HEK293 (cell line): Measurements from ENCODE around the gene MOGAT3.

ENCODE experiments used
- CTCF ChIA-PET: fragments of 350-600 bp; formaldehyde crosslinking; extraction: SDS; loops from one replicate; lab custom pipeline; 2021; ENCODE audit warnings: antibody characterized with exemption; lab: Yijun Ruan, JAX
- POLR2A ChIA-PET: fragments of 300-600 bp; formaldehyde crosslinking; extraction: SDS; loops from one replicate; lab custom pipeline; 2020; ENCODE audit warnings: antibody characterized with exemption, inconsistent platforms; lab: Yijun Ruan, JAX
- H3K27ac ChIP-seq: fragments of 200-500 bp; sonication (Bioruptor generic); 2 replicates; pipeline ENCODE4 v1.5.1; 2014; ENCODE audit warnings: low read depth, low read length, control low read depth, inconsistent platforms; ENCODE audit errors: extremely low read depth
- H3K36me3 ChIP-seq, 2 experiments: fragments of 200-500 bp in 1 of 2; sonication (Bioruptor generic) in 1 of 2; 1 replicate in 1 of 2; 2 replicates in 1 of 2; pipeline ENCODE4 v1.5.1; 2014 to 2017; ENCODE audit warnings: inconsistent platforms in 2 of 2, low read length in 2 of 2; ENCODE audit not compliant: control insufficient read depth in 2 of 2, insufficient read depth in 1 of 2
- H3K4me1 ChIP-seq: fragments of 200-500 bp; sonication (Bioruptor generic); 2 replicates; pipeline ENCODE4 v1.5.1; 2014; ENCODE audit warnings: mild to moderate bottlenecking, low read length, inconsistent platforms; ENCODE audit not compliant: control insufficient read depth, insufficient read depth
- H3K4me3 ChIP-seq: 2 replicates; pipeline ENCODE4 v1.5.1; 2011; ENCODE audit warnings: low read depth, mild to moderate bottlenecking, control low read depth, low read length, moderate library complexity
- H3K9me3 ChIP-seq: fragments of 200-500 bp; sonication (Bioruptor generic); 2 replicates; pipeline ENCODE4 v1.5.1; 2014; ENCODE audit warnings: low read depth, low read length, inconsistent platforms; ENCODE audit not compliant: control insufficient read depth, insufficient read depth
- GLI2 ChIP-seq: fragments of 450-650 bp; formaldehyde crosslinking; IDR thresholded peaks from 2 replicates; pipeline ENCODE4; 2017; ENCODE audit warnings: missing biosample characterization, missing genetic modification characterization, low read depth, borderline replicate concordance
- IKZF3 ChIP-seq: fragments of 450-650 bp; IDR thresholded peaks from 2 replicates; pipeline ENCODE4 v1.5.0; 2018; ENCODE audit warnings: missing biosample characterization, mild to moderate bottlenecking, missing genetic modification characterization, moderate library complexity
- KLF8 ChIP-seq: fragments of 450-650 bp; formaldehyde crosslinking; IDR thresholded peaks from 2 replicates; pipeline ENCODE4 v1.5.1; 2016; ENCODE audit warnings: missing biosample characterization, missing genetic modification characterization
- KLF9 ChIP-seq: fragments of 450-650 bp; formaldehyde crosslinking; IDR thresholded peaks from 2 replicates; pipeline ENCODE4 v1.5.1; 2016; ENCODE audit warnings: missing biosample characterization, missing genetic modification characterization, low read depth
- SALL2 ChIP-seq: fragments of 450-650 bp; formaldehyde crosslinking; IDR thresholded peaks from 2 replicates; pipeline ENCODE4 v1.5.0; 2017; ENCODE audit warnings: missing biosample characterization, mild to moderate bottlenecking, missing genetic modification characterization, borderline replicate concordance
- SP2 ChIP-seq: fragments of 450-650 bp; formaldehyde crosslinking; IDR thresholded peaks from 2 replicates; pipeline ENCODE4 v1.5.1; 2016; ENCODE audit warnings: missing biosample characterization, missing genetic modification characterization
- TRIM28 ChIP-seq: IDR thresholded peaks from 2 replicates; pipeline ENCODE4 v1.6.1; 2011; ENCODE audit warnings: low read length, control low read depth, borderline replicate concordance
- ZBTB17 ChIP-seq: fragments of 450-650 bp; formaldehyde crosslinking; IDR thresholded peaks from 2 replicates; pipeline ENCODE4 v1.5.1; 2016; ENCODE audit warnings: missing biosample characterization, missing genetic modification characterization
- ZFP37 ChIP-seq: fragments of 450-650 bp; formaldehyde crosslinking; IDR thresholded peaks from 2 replicates; pipeline ENCODE4 v1.5.1; 2016; ENCODE audit warnings: missing biosample characterization, missing genetic modification characterization
- ZIC2 ChIP-seq: fragments of 450-650 bp; formaldehyde crosslinking; IDR thresholded peaks from 2 replicates; pipeline ENCODE4 v1.5.1; 2016; ENCODE audit warnings: missing biosample characterization, missing genetic modification characterization
- ZNF121 ChIP-seq: fragments of 450-650 bp; formaldehyde crosslinking; IDR thresholded peaks from 2 replicates; pipeline ENCODE4 v1.5.1; 2016; ENCODE audit warnings: missing biosample characterization, missing genetic modification characterization
- ZNF140 ChIP-seq: fragments of 450-650 bp; formaldehyde crosslinking; IDR thresholded peaks from 2 replicates; pipeline ENCODE4 v1.5.1; 2016; ENCODE audit warnings: missing biosample characterization, missing genetic modification characterization
- ZNF155 ChIP-seq: fragments of 450-650 bp; formaldehyde crosslinking; IDR thresholded peaks from 2 replicates; pipeline ENCODE4 v1.5.1; 2016; ENCODE audit warnings: missing biosample characterization, missing genetic modification characterization
- ZNF16 ChIP-seq: fragments of 450-650 bp; formaldehyde crosslinking; IDR thresholded peaks from 2 replicates; pipeline ENCODE4 v1.5.1; 2016; ENCODE audit warnings: low read depth, missing biosample characterization, missing genetic modification characterization
- ZNF341 ChIP-seq: fragments of 450-650 bp; formaldehyde crosslinking; IDR thresholded peaks from 2 replicates; pipeline ENCODE4; 2016; ENCODE audit warnings: low read depth, missing biosample characterization, missing genetic modification characterization
- ZNF394 ChIP-seq: fragments of 450-650 bp; formaldehyde crosslinking; IDR thresholded peaks from 2 replicates; pipeline ENCODE4 v1.5.1; 2016; ENCODE audit warnings: missing biosample characterization, missing genetic modification characterization, mild to moderate bottlenecking, moderate library complexity, borderline replicate concordance
- ZNF404 ChIP-seq: fragments of 450-650 bp; formaldehyde crosslinking; IDR thresholded peaks from 2 replicates; pipeline ENCODE4 v1.5.1; 2017; ENCODE audit warnings: missing biosample characterization, missing genetic modification characterization
- ZNF561 ChIP-seq: fragments of 450-650 bp; IDR thresholded peaks from 2 replicates; pipeline ENCODE4 v1.5.1; 2018; ENCODE audit warnings: missing biosample characterization, missing genetic modification characterization, borderline replicate concordance
- ZNF571 ChIP-seq: fragments of 450-650 bp; formaldehyde crosslinking; IDR thresholded peaks from 2 replicates; pipeline ENCODE4 v1.5.0; 2017; ENCODE audit warnings: missing biosample characterization, missing genetic modification characterization
- ZNF585B ChIP-seq: fragments of 450-650 bp; formaldehyde crosslinking; IDR thresholded peaks from 2 replicates; pipeline ENCODE4 v1.5.1; 2016; ENCODE audit warnings: missing biosample characterization, missing genetic modification characterization
- ZNF600 ChIP-seq: fragments of 450-650 bp; formaldehyde crosslinking; IDR thresholded peaks from 2 replicates; pipeline ENCODE4 v1.5.1; 2016; ENCODE audit warnings: missing biosample characterization, missing genetic modification characterization
- ZNF623 ChIP-seq: fragments of 450-650 bp; formaldehyde crosslinking; IDR thresholded peaks from 2 replicates; pipeline ENCODE4 v1.5.1; 2016; ENCODE audit warnings: missing biosample characterization, missing genetic modification characterization
- ZNF658 ChIP-seq: fragments of 450-650 bp; formaldehyde crosslinking; IDR thresholded peaks from 2 replicates; pipeline ENCODE4; 2016; ENCODE audit warnings: missing biosample characterization, missing genetic modification characterization
- ZNF677 ChIP-seq: fragments of 450-650 bp; IDR thresholded peaks from 2 replicates; pipeline ENCODE4 v1.5.0; 2018; ENCODE audit warnings: missing biosample characterization, mild to moderate bottlenecking, missing genetic modification characterization, moderate library complexity
- ZNF701 ChIP-seq: fragments of 450-650 bp; formaldehyde crosslinking; IDR thresholded peaks from 2 replicates; pipeline ENCODE4 v1.5.1; 2016; ENCODE audit warnings: missing biosample characterization, missing genetic modification characterization
- ZSCAN5A ChIP-seq: fragments of 450-650 bp; formaldehyde crosslinking; IDR thresholded peaks from 2 replicates; pipeline ENCODE4 v1.5.1; 2016; ENCODE audit warnings: missing biosample characterization, missing genetic modification characterization
- TF ChIP-seq, protein P1 (sequence below): fragments of 450-650 bp; formaldehyde crosslinking; IDR thresholded peaks from 2 replicates; pipeline ENCODE4 v1.5.1; 2016; ENCODE audit warnings: missing biosample characterization, missing genetic modification characterization
- TF ChIP-seq, protein P2 (sequence below): fragments of 450-650 bp; IDR thresholded peaks from 2 replicates; pipeline ENCODE4 v1.5.1; 2018; ENCODE audit warnings: missing biosample characterization, missing genetic modification characterization
- TF ChIP-seq, protein P3 (sequence below): fragments of 450-650 bp; formaldehyde crosslinking; IDR thresholded peaks from 2 replicates; pipeline ENCODE4 v1.5.1; 2016; ENCODE audit warnings: missing biosample characterization, missing genetic modification characterization

The MOGAT3 gene

DNA sequence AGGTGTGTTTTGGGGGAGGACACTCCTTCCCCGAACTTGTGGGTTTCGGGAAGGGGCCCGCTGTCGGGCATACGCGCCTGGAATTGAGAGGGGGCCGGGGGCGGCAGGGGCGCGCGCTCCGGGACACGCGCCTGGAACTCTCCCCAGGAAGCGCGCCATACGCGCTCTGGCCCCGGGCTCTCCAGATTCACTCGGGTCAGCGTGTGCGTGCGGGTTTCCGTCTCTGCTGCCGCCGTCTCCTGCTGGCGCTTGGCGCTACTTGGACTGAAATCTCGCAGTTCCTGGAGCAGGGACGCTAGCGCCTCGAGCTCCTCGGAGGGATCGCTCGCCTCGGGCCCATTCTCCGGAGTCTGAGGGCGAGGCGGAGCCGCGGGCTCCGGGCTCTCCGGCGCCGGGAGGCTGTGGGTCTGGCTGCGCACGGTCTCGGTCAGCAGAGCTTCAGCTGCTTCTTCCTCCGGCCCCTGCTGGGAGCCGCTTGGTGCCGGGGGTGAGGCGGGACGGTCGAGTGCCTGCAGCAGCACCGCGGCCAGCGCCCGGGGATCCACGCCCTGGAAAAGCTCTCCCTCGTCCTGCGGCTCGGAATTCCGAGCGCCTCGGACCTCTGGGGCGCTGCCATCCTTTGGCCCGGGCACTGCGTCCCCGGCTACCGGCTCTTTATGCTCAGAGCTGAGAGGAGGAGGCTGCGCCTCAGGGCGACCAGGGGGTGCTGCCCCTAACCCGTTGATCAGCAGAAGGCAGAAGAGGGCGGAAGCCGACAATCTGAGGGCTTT lies 36.6 kb downstream of the MOGAT3 start (continued):
- TF ChIP-seq ZNF16 (tag by site-specific recombination) (no peak), ZNF121 (tag by site-specific recombination) (peak; percentile 24; the same call in 1 of the 2 replicates), ZNF571 (tag by site-specific recombination) (no peak), ZIC2 (tag by site-specific recombination) (peak; percentile 38; the same call in 1 of the 2 replicates), GLI2 (tag by site-specific recombination) (no peak), ZNF404 (tag by site-specific recombination) (no peak), ZNF341 (tag by site-specific recombination) (0 out of 2 replicates have a peak, but pooled peaks have one; percentile 9), TRIM28 (no peak), ZNF701 (no peak), ZNF677 (tag by site-specific recombination) (no peak), ZFP37 (no peak), KLF8 (tag by site-specific recombination) (0 out of 2 replicates have a peak, but pooled peaks have one; percentile 12), ZNF140 (tag by site-specific recombination) (no peak), SALL2 (tag by site-specific recombination) (no peak), KLF9 (no peak), ZNF561 (tag by site-specific recombination) (0 out of 2 replicates have a peak, but pooled peaks have one; percentile 5), ZNF155 (tag by site-specific recombination) (no peak), ZNF394 (tag by site-specific recombination) (no peak)

DNA sequence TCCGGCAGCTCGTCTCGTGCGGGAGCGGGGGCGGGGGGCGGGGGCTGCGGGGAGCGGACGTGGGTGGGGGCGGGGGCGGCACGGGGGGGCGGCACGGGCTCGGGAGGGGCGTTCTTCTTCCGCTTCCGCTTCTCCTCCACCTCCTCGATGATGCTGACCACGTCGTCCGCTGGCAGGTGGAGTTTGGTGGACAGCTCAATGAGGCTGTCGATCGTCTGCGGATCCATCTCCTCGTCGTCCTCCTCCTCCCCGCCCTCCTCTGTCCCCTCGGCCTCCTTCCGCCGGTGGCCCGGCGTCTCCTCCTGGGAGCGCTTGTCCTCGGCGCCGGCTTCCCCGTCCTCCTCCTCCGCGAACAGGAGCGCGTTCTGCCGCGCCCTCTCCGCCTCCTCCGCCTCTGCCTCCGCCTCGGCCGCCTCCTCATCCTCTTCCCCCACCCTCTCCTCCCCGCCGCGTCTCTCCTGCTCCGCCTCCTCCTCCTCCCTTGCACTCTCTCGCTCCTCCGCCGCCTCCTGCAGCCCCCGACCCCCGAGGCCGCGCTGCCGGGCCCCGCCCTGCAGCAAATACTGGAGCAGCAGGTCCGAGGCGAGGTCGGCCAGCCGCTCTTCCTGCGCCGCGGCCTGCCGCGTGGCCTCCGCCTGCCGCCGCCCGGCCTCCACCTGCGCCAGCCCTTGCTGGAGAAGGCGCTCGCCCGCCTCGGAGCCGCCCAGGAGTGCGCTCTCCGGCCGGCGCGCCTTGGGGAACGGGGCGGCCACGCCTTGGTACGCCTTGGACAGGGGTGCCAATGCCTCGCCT lies 37.4 kb downstream of the MOGAT3 start:
- Histone ChIP-seq H3K9me3 (no peaks in the 10 kb centered on the region), H3K4me1 (peaks cover 18% of the 10 kb centered on the region), H3K4me3 (peak overlapping the region; percentile 22), H3K27ac (no peak overlapping the region), H3K36me3 (peaks cover 3 to 8% of the 10 kb centered on the region in 2 experiments; a peak in 2 of 3 replicates)
- ChIA-PET CTCF (interaction anchor here (0.8 to 1.2 kb wide), 4 partner anchors 8 to 127 kb away, joined by 3 to 4 read pairs (median 4); no protein-coding TSS in a partner anchor), POLR2A (interaction anchor here (0.7 to 1.2 kb wide), 5 partner anchors 10 to 289 kb away, joined by 3 to 5 read pairs (median 3); partner anchors contain the start of genes SERPINE1, SRRT and TRIM56)
- TF ChIP-seq ZNF623: no peak
- no peak for TF ChIP-seq ZNF658 (tag by site-specific recombination)
- TF ChIP-seq ZNF585B (tag by site-specific recombination): no peak
- TF ChIP-seq, protein P1, sequence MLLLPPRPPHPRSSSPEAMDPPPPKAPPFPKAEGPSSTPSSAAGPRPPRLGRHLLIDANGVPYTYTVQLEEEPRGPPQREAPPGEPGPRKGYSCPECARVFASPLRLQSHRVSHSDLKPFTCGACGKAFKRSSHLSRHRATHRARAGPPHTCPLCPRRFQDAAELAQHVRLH (tag by site-specific recombination): no peak
- TF ChIP-seq, protein P2, sequence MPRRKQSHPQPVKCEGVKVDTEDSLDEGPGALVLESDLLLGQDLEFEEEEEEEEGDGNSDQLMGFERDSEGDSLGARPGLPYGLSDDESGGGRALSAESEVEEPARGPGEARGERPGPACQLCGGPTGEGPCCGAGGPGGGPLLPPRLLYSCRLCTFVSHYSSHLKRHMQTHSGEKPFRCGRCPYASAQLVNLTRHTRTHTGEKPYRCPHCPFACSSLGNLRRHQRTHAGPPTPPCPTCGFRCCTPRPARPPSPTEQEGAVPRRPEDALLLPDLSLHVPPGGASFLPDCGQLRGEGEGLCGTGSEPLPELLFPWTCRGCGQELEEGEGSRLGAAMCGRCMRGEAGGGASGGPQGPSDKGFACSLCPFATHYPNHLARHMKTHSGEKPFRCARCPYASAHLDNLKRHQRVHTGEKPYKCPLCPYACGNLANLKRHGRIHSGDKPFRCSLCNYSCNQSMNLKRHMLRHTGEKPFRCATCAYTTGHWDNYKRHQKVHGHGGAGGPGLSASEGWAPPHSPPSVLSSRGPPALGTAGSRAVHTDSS: peak; percentile 76
- TF ChIP-seq IKZF3: 0 out of 2 replicates have a peak, but pooled peaks have one; percentile 13
- TF ChIP-seq ZNF677 (tag by site-specific recombination): no peak
- TF ChIP-seq SP2 (tag by site-specific recombination): peak; percentile 76
- peak; percentile 98 for TF ChIP-seq ZNF600 (tag by site-specific recombination)
- no peak for TF ChIP-seq ZNF571 (tag by site-specific recombination)
- TF ChIP-seq, protein P3, sequence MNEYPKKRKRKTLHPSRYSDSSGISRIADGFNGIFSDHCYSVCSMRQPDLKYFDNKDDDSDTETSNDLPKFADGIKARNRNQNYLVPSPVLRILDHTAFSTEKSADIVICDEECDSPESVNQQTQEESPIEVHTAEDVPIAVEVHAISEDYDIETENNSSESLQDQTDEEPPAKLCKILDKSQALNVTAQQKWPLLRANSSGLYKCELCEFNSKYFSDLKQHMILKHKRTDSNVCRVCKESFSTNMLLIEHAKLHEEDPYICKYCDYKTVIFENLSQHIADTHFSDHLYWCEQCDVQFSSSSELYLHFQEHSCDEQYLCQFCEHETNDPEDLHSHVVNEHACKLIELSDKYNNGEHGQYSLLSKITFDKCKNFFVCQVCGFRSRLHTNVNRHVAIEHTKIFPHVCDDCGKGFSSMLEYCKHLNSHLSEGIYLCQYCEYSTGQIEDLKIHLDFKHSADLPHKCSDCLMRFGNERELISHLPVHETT (tag by site-specific recombination): no peak
- peak; percentile 84 for TF ChIP-seq ZSCAN5A
- peak; percentile 97 for TF ChIP-seq ZBTB17 (tag by site-specific recombination)
